ENCODE data around the gene AARS2. TPM values are rescaled to one million over a fixed set of nuclear protein-coding genes. Genes with fewer than 3 reads are reported as not detected.

Gene AARS2
- total and polyA plus RNA-seq, 10 of the 15 experiments (the other 5 are each of a cell fraction or from before 2014, with no cell fraction given): 0.71 to 18.3 (median 12.7) TPM

GRCh38 chr6:44257025-44257752, 56.0 kb downstream of the AARS2 start, which contains the start of gene SLC35B2:
TSS of gene SLC35B2 (minus strand) at chr6:44257528. CDS start at chr6:44257410, 118 bp downstream.
- Histone ChIP-seq H4K20me1 (ENCODE audit: control insufficient read depth, insufficient read depth) (peaks cover 4% of the 10 kb centered on the region; the same call in 1 of the 2 replicates), H3K4me2 (ENCODE audit: control insufficient read depth, insufficient read depth) (peak within 1 kb of the TSS; percentile 98), H2AFZ (ENCODE audit: control insufficient read depth, low read depth, low read length) (peak within 1 kb of the TSS; percentile 70), H3K27ac (ENCODE audit: control insufficient read depth, insufficient read depth) (peak within 1 kb of the TSS; percentile 99), H3K9ac (ENCODE audit: control insufficient read depth, insufficient read depth, low read length) (peak within 1 kb of the TSS; percentile 90), H3K4me1 (ENCODE audit: control insufficient read depth, insufficient read depth, low read length) (peaks cover 61% of the 10 kb centered on the region), H3K36me3 (ENCODE audit: control insufficient read depth in 2 of 2, insufficient read depth in 2 of 2, low read length in 1 of 2) (peaks cover 32 to 41% of the 10 kb centered on the region in 2 experiments), H3K27me3 (replicated peaks in 1 of 2; ENCODE audit: control insufficient read depth in 2 of 2, insufficient read depth in 2 of 2, low read length in 1 of 2) (no peaks in the 10 kb centered on the region), H3K79me2 (ENCODE audit: control insufficient read depth, insufficient read depth, low read length) (peaks cover 85% of the 10 kb centered on the region), H3K9me3 (replicated peaks; ENCODE audit: control insufficient read depth, insufficient read depth, low read length) (no peaks in the 10 kb centered on the region), H3K4me3 (peak within 1 kb of the TSS; percentile 77)
- DNase-seq (ENCODE audit: low read depth, low spot score) (no peak), FAIRE-seq (no peak), ATAC-seq (peak; percentile 54)
- no TSS peak for BruUV-seq (replicated peaks)
- intact Hi-C loops (cut with micrococcal nuclease; ENCODE audit: unreplicated experiment): no loop called here
- SMC1A ChIA-PET (ENCODE audit: uncharacterized antibody, unreplicated experiment): interaction anchor here (0.7 to 3.1 kb wide), 9 partner anchors 10 to 161 kb away, joined by 3 to 25 read pairs (median 3); partner anchors contain the start of gene HSP90AB1
- WGBS (ENCODE audit: insufficient coverage, insufficient replicate concordance, low lambda C conversion rate, missing lambda C conversion rate): 1% methylated on average over 48 of the region's 80 CpGs
- POLR2A ChIA-PET: interaction anchor here (1.0 to 10.7 kb wide), 5 partner anchors 6 to 38 kb away, joined by 3 to 131 read pairs (median 8); partner anchors contain the start of gene HSP90AB1
- in situ Hi-C loops (cut with MboI): no loop called here
- RAD21 ChIA-PET (ENCODE audit: unreplicated experiment): interaction anchor here (0.8 to 4.8 kb wide), 8 partner anchors 8 to 176 kb away, joined by 3 to 28 read pairs (median 4); partner anchors contain the start of genes HSP90AB1, NFKBIE and SLC29A1
- CTCF ChIA-PET: interaction anchor here (1.0 to 5.0 kb wide), 14 partner anchors 10 to 161 kb away, joined by 3 to 45 read pairs (median 6); partner anchors contain the start of gene HSP90AB1
- peak; percentile 80 for TF ChIP-seq CHD2 (IDR thresholded peaks at IDR 0.05; ENCODE audit: borderline replicate concordance, low read depth, low read length)
- peak; percentile 95 for TF ChIP-seq USF2 (IDR thresholded peaks at IDR 0.05; ENCODE audit: borderline replicate concordance, low read depth, low read length)
- peak; percentile 94 for TF ChIP-seq BACH1 (IDR thresholded peaks at IDR 0.05; ENCODE audit: borderline replicate concordance)
- TF ChIP-seq, protein P1, sequence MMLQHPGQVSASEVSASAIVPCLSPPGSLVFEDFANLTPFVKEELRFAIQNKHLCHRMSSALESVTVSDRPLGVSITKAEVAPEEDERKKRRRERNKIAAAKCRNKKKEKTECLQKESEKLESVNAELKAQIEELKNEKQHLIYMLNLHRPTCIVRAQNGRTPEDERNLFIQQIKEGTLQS (IDR thresholded peaks at IDR 0.05; ENCODE audit: borderline replicate concordance, extremely low read depth, low read depth, low read length): peak; percentile 95
- TF ChIP-seq DPF2 (IDR thresholded peaks at IDR 0.05): peak; percentile 18
- no peak for TF ChIP-seq ATF2 (IDR thresholded peaks at IDR 0.05; ENCODE audit: low read length)
- TF ChIP-seq, protein P2, sequence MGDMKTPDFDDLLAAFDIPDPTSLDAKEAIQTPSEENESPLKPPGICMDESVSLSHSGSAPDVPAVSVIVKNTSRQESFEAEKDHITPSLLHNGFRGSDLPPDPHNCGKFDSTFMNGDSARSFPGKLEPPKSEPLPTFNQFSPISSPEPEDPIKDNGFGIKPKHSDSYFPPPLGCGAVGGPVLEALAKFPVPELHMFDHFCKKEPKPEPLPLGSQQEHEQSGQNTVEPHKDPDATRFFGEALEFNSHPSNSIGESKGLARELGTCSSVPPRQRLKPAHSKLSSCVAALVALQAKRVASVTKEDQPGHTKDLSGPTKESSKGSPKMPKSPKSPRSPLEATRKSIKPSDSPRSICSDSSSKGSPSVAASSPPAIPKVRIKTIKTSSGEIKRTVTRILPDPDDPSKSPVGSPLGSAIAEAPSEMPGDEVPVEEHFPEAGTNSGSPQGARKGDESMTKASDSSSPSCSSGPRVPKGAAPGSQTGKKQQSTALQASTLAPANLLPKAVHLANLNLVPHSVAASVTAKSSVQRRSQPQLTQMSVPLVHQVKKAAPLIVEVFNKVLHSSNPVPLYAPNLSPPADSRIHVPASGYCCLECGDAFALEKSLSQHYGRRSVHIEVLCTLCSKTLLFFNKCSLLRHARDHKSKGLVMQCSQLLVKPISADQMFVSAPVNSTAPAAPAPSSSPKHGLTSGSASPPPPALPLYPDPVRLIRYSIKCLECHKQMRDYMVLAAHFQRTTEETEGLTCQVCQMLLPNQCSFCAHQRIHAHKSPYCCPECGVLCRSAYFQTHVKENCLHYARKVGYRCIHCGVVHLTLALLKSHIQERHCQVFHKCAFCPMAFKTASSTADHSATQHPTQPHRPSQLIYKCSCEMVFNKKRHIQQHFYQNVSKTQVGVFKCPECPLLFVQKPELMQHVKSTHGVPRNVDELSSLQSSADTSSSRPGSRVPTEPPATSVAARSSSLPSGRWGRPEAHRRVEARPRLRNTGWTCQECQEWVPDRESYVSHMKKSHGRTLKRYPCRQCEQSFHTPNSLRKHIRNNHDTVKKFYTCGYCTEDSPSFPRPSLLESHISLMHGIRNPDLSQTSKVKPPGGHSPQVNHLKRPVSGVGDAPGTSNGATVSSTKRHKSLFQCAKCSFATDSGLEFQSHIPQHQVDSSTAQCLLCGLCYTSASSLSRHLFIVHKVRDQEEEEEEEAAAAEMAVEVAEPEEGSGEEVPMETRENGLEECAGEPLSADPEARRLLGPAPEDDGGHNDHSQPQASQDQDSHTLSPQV (IDR thresholded peaks at IDR 0.05): peak; percentile 71; the same call in 1 of the 2 replicates
- peak; percentile 58 for TF ChIP-seq FOS (IDR thresholded peaks at IDR 0.05; ENCODE audit: borderline replicate concordance, extremely low read depth, insufficient read length)
- 0 out of 2 replicates have a peak, but pooled peaks have one; percentile 27 for TF ChIP-seq ELK1 (IDR thresholded peaks at IDR 0.05; ENCODE audit: low read depth, low read length)
- TF ChIP-seq SIN3A (IDR thresholded peaks at IDR 0.05; ENCODE audit: low read depth, low read length): peak; percentile 79
